C4-2B (cell line): Measurements from ENCODE around the gene BTBD9.

ENCODE experiments used
- H3K27ac ChIP-seq: fragments of 450-650 bp; 2 replicates; pipeline ENCODE4 v1.5.1; 2017
- CTCF ChIP-seq: fragments of 450-650 bp; conservative IDR thresholded peaks from 2 replicates; pipeline ENCODE4 v1.5.1; 2017; ENCODE audit warnings: mild to moderate bottlenecking
- ZFX ChIP-seq: fragments of 450-650 bp; IDR thresholded peaks from 2 replicates; pipeline ENCODE4 v1.6.1; 2017

The BTBD9 gene

GRCh38 chr6:38271081-38271480 is 368.6 kb downstream of the BTBD9 start:
- no peak for TF ChIP-seq CTCF
- no peak for TF ChIP-seq ZFX
- no peak overlapping the region for H3K27ac ChIP-seq

GRCh38 chr6:38270367-38270766 is 369.4 kb downstream of the BTBD9 start:
- H3K27ac ChIP-seq = no peak overlapping the region
- TF ChIP-seq ZFX (no peak), CTCF (no peak)

GRCh38 chr6:38269461-38270172 is 370.1 kb downstream of the BTBD9 start:
- TF ChIP-seq CTCF (no peak), ZFX (no peak)
- no peak overlapping the region for H3K27ac ChIP-seq

- no peak overlapping the region for H3K27ac ChIP-seq
Measured at GRCh38 chr6:38268342-38268741, 371.4 kb downstream of the BTBD9 start.

GRCh38 chr6:38266921-38267354 is 372.8 kb downstream of the BTBD9 start:
- TF ChIP-seq CTCF = no peak
- no peak for TF ChIP-seq ZFX
- no peak overlapping the region for H3K27ac ChIP-seq

More at GRCh38 chr6:38268342-38268741, 371.4 kb downstream of the BTBD9 start:
- TF ChIP-seq CTCF (no peak), ZFX (no peak)

- no peak for TF ChIP-seq ZFX
- TF ChIP-seq CTCF = no peak
- H3K27ac ChIP-seq = no peak overlapping the region
Measured at GRCh38 chr6:38264605-38265004, 375.1 kb downstream of the BTBD9 start.

GRCh38 chr6:38262609-38263008 is 377.1 kb downstream of the BTBD9 start:
- TF ChIP-seq ZFX = no peak
- no peak for TF ChIP-seq CTCF

More at GRCh38 chr6:38262609-38263008, 377.1 kb downstream of the BTBD9 start:
- no peak overlapping the region for H3K27ac ChIP-seq
